ENCODE results near the gene MYOG.

DNA sequence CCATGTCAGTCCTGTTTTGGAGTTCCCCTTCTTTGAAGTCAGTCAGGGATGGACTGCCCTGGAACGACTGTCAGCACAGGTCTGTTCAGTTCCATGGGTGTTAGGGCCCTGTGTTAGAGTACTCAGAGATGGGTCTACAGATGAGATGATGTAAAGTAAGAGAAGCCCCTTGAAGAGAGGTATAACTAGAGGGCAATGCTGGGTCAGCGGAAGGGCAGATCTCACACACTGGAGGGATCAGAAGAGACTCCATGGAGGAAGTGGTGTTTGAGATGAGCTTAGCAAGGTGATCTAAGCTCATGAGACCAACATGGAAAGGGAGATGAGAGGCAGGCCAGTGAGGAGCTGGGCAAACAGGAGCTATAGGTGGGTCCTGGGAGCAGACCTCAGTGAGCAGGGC is 51.9 kb downstream of the MYOG start:
- TF ChIP-seq, protein P1, sequence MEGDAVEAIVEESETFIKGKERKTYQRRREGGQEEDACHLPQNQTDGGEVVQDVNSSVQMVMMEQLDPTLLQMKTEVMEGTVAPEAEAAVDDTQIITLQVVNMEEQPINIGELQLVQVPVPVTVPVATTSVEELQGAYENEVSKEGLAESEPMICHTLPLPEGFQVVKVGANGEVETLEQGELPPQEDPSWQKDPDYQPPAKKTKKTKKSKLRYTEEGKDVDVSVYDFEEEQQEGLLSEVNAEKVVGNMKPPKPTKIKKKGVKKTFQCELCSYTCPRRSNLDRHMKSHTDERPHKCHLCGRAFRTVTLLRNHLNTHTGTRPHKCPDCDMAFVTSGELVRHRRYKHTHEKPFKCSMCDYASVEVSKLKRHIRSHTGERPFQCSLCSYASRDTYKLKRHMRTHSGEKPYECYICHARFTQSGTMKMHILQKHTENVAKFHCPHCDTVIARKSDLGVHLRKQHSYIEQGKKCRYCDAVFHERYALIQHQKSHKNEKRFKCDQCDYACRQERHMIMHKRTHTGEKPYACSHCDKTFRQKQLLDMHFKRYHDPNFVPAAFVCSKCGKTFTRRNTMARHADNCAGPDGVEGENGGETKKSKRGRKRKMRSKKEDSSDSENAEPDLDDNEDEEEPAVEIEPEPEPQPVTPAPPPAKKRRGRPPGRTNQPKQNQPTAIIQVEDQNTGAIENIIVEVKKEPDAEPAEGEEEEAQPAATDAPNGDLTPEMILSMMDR (IDR thresholded peaks at IDR 0.05; ENCODE audit: low read length): no peak
- no peak for TF ChIP-seq EZH2 (IDR thresholded peaks at IDR 0.05; ENCODE audit: borderline replicate concordance, low read length)
